Smooth muscle cell (in vitro differentiated cells): ENCODE results near the gene MGAM2. TPM values are rescaled to one million over a fixed set of nuclear protein-coding genes. Genes with fewer than 3 reads are reported as not detected.

Experiments used
- DNase-seq: peaks from one replicate; lab custom pipeline; 2025; ENCODE audit not compliant: unreplicated experiment; lab: John Stamatoyannopoulos, UW
- H2AFZ ChIP-seq: fragments of 200-600 bp; sonication (generic); 2 replicates; pipeline ENCODE4 v1.6.0; 2016; ENCODE audit warnings: antibody characterized with exemption, low read depth, mild to moderate bottlenecking
- H3F3A ChIP-seq: fragments of 200-600 bp; sonication (generic); 2 replicates; pipeline ENCODE4 v1.6.0; 2017; ENCODE audit warnings: antibody characterized with exemption, low read depth
- H3K27ac ChIP-seq: fragments of 200-600 bp; sonication (generic); 2 replicates; pipeline ENCODE4 v1.5.1; 2016; ENCODE audit warnings: low read depth, mild to moderate bottlenecking
- H3K27me3 ChIP-seq: fragments of 200-600 bp; sonication (generic); 2 replicates; pipeline ENCODE4 v1.6.1; 2016; ENCODE audit warnings: low read depth, mild to moderate bottlenecking
- H3K36me3 ChIP-seq: fragments of 200-600 bp; sonication (generic); 2 replicates; pipeline ENCODE4 v1.5.1; 2016; ENCODE audit warnings: low read depth
- H3K4me1 ChIP-seq: fragments of 200-600 bp; sonication (generic); 2 replicates; pipeline ENCODE4 v1.5.1; 2016; ENCODE audit warnings: low read depth
- H3K4me2 ChIP-seq: fragments of 200-600 bp; sonication (generic); 2 replicates; pipeline ENCODE4 v1.6.0; 2016; ENCODE audit warnings: mild to moderate bottlenecking
- H3K4me3 ChIP-seq: fragments of 200-600 bp; sonication (generic); 2 replicates; pipeline ENCODE4 v1.5.1; 2016; ENCODE audit warnings: mild to moderate bottlenecking
- H3K79me2 ChIP-seq: fragments of 200-600 bp; sonication (generic); 2 replicates; pipeline ENCODE4 v1.6.0; 2016; ENCODE audit warnings: low read depth, mild to moderate bottlenecking
- H3K9ac ChIP-seq: fragments of 200-600 bp; sonication (generic); 2 replicates; pipeline ENCODE4 v1.6.0; 2016; ENCODE audit warnings: low read depth
- H3K9me3 ChIP-seq: fragments of 200-600 bp; sonication (generic); replicated peaks from 2 replicates; pipeline ENCODE4 v1.5.1; 2016; ENCODE audit warnings: low read depth
- H4K20me1 ChIP-seq: fragments of 200-600 bp; sonication (generic); 2 replicates; pipeline ENCODE4 v1.6.0; 2016; ENCODE audit warnings: low read depth
- CTCF ChIP-seq: fragments of 200-600 bp; sonication (generic); IDR thresholded peaks from 2 replicates; pipeline ENCODE4 v1.5.1; 2017; ENCODE audit warnings: borderline replicate concordance, mild to moderate bottlenecking, antibody characterized with exemption; ENCODE audit not compliant: insufficient read depth, poor library complexity, severe bottlenecking
- WGBS: methylation state at CpG from one replicate; pipeline ENCODE4 v1.1.7; 2016; ENCODE audit warnings: low lambda C conversion rate; 5-methylcytosine and 5-hydroxymethylcytosine counted together
- polyA plus RNA-seq: library from polyadenylated mRNA; unstranded; fragments of >200 nt; fragmentation: Nextera tagmentation; extraction: Ambion mirVana; gene quantifications from 2 replicates; pipeline ENCODE4 v1.2.1, GENCODE V29; 2016
- total RNA-seq: library from RNA; depleted of rRNA; stranded (reverse); fragments of >200 nt; gene quantifications from 2 replicates; pipeline ENCODE4 v1.2.3, GENCODE V29; 2014

The MGAM2 gene
- total and polyA plus RNA-seq, 2 experiments from 2014 or later = not detected

- no peak overlapping the region for H3K9ac ChIP-seq
- no peaks in the 10 kb centered on the region for H3K36me3 ChIP-seq
- no peaks in the 10 kb centered on the region for H3K4me1 ChIP-seq
- no peaks in the 10 kb centered on the region for H4K20me1 ChIP-seq
- H3K27me3 ChIP-seq = no peaks in the 10 kb centered on the region
- H3K4me3 ChIP-seq = no peak overlapping the region
- no peak overlapping the region for H3K4me2 ChIP-seq
- no peaks in the 10 kb centered on the region for H3K9me3 ChIP-seq
- H3K27ac ChIP-seq = no peak overlapping the region
- 92% methylated on average over 3 of the region's 3 CpGs for WGBS
- no peak for DNase-seq
- TF ChIP-seq CTCF = no peak
- no peaks in the 10 kb centered on the region for H3F3A ChIP-seq
- no peak overlapping the region for H2AFZ ChIP-seq
- no peaks in the 10 kb centered on the region for H3K79me2 ChIP-seq
Measured at GRCh38 chr7:142123184-142123583, 11.7 kb downstream of the MGAM2 start.

- 83% methylated on average over 1 of the region's 1 CpG for WGBS
- Histone ChIP-seq H4K20me1 (no peaks in the 10 kb centered on the region), H2AFZ (no peak overlapping the region), H3K27ac (no peak overlapping the region), H3F3A (no peaks in the 10 kb centered on the region), H3K4me2 (no peak overlapping the region), H3K79me2 (no peaks in the 10 kb centered on the region), H3K9ac (no peak overlapping the region), H3K9me3 (no peaks in the 10 kb centered on the region), H3K36me3 (no peaks in the 10 kb centered on the region), H3K4me3 (no peak overlapping the region), H3K4me1 (no peaks in the 10 kb centered on the region), H3K27me3 (no peaks in the 10 kb centered on the region)
- TF ChIP-seq CTCF = no peak
- DNase-seq = no peak
Measured at GRCh38 chr7:142125256-142125955, 13.9 kb downstream of the MGAM2 start.

GRCh38 chr7:142130267-142130666 lies 18.7 kb downstream of the MGAM2 start:
- Histone ChIP-seq H3K4me2 (no peak overlapping the region), H3K36me3 (no peaks in the 10 kb centered on the region), H3K4me3 (no peak overlapping the region), H3K27me3 (no peaks in the 10 kb centered on the region), H2AFZ (no peak overlapping the region), H3K4me1 (no peaks in the 10 kb centered on the region), H3K9me3 (no peaks in the 10 kb centered on the region), H3K9ac (no peak overlapping the region), H3K79me2 (no peaks in the 10 kb centered on the region), H4K20me1 (no peaks in the 10 kb centered on the region), H3K27ac (no peak overlapping the region), H3F3A (no peaks in the 10 kb centered on the region)
- no peak for DNase-seq
- 35% methylated on average over 2 of the region's 2 CpGs for WGBS
- no peak for TF ChIP-seq CTCF
